ENCODE results near the gene ZFP92.

DNA sequence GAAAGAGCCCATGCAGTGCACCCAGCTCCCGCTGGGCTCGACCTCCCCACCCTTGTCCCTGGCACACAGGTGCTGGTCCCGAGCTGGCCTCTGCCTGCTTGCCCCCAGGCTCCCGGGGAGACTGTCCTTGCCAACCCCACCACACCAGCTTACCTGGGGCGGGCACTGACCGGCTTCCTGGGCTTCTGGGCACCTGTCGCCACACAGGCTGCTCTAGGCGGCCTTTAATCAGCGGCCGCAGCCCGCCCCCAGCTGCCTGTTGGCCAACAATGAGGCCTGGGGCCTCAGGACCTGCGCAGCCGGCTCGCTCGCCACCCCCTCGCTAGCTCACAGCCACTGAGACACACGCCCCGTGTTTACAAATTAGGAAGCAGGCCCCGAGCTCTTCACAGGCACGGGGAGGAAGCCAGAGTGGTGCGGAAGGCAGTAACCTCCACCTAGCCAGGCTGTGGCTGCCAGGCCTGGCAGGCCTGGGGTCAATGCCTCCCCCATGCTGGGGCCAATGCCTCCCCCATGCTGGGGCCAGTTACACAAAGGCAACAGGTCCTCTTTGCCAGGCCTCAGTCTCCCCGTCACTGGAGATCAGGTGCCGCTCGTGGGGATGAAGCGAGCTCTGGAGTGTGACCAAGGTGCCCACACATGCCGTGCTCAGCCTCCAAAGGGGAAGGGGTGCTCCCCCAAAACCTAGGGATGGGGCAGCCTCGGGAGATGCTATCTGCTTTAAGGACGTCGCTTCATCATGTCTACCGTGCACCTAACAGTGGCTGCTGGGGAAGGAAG is 34.8 kb downstream of the ZFP92 start, which contains the start of gene TREX2:
- no peak for TF ChIP-seq EZH2phosphoT487 (conservative IDR thresholded peaks at IDR 0.05; ENCODE audit: low read length)
- TF ChIP-seq, protein P1, sequence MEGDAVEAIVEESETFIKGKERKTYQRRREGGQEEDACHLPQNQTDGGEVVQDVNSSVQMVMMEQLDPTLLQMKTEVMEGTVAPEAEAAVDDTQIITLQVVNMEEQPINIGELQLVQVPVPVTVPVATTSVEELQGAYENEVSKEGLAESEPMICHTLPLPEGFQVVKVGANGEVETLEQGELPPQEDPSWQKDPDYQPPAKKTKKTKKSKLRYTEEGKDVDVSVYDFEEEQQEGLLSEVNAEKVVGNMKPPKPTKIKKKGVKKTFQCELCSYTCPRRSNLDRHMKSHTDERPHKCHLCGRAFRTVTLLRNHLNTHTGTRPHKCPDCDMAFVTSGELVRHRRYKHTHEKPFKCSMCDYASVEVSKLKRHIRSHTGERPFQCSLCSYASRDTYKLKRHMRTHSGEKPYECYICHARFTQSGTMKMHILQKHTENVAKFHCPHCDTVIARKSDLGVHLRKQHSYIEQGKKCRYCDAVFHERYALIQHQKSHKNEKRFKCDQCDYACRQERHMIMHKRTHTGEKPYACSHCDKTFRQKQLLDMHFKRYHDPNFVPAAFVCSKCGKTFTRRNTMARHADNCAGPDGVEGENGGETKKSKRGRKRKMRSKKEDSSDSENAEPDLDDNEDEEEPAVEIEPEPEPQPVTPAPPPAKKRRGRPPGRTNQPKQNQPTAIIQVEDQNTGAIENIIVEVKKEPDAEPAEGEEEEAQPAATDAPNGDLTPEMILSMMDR (IDR thresholded peaks at IDR 0.05; ENCODE audit: insufficient read depth, low read length, poor library complexity, severe bottlenecking) = no peak

Measured in SU-DHL-6 (cell line).